GM23248 (cell line): Measurements from ENCODE around the gene PPP1R16B.

Experiments used
- EZH2 ChIP-seq: fragments of 200-600 bp; sonication (generic); IDR thresholded peaks from 2 replicates; pipeline ENCODE4 v1.6.1; 2018; ENCODE audit warnings: antibody characterized with exemption, mild to moderate bottlenecking; ENCODE audit not compliant: insufficient read depth, poor library complexity, severe bottlenecking
- EZH2phosphoT487 ChIP-seq: fragments of 200-600 bp; sonication (generic); IDR thresholded peaks from 2 replicates; pipeline ENCODE4 v1.6.1; 2018; ENCODE audit warnings: antibody characterized with exemption, moderate library complexity, mild to moderate bottlenecking, low read depth; ENCODE audit not compliant: insufficient read depth

DNA sequence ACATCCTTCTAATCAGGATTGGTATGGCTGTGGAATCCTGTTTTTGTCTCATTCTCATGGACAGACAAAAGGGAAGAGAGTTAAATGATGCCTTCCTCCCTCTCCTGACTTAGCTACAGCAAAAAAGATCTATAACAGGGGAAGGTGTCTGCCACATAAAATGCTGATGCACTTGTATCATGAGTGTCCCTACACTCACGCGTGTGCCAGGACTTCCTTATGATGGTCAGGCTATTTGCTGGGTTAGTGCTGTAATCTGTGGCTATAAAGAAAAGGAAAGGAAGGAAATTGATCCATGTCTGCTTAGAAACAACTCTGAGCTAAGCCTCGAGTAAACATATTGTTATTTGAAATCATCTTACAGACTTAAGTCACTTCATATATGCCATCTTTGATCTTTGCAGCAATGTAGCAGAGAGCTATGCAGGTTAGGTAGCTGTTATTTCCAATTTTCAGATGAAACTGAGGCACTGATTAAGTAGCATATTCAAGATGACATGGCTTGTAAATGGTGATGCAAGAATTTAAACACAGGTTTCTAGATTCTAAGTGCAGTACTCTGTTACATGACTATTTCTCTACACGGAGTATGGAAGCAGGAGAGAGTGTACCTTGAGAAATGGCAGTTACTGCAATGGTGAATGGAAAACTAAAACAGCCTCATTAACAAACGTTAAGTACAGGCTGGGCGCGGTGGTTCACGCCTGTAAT lies 148.3 kb downstream of the PPP1R16B start:
- TF ChIP-seq EZH2 = no peak
- no peak for TF ChIP-seq EZH2phosphoT487
